Astrocyte (in vitro differentiated cells and primary cell): ENCODE results near the gene MEGF8.

Source experiments
- CTCF ChIP-seq: IDR thresholded peaks from 2 replicates; pipeline ENCODE4 v1.5.1; 2011; ENCODE audit warnings: low read depth, mild to moderate bottlenecking, inconsistent platforms, low read length, moderate library complexity; ENCODE audit not compliant: insufficient read depth
- EZH2 ChIP-seq: IDR thresholded peaks from 2 replicates; pipeline ENCODE4 v1.6.1; 2012; ENCODE audit warnings: mild to moderate bottlenecking, low read length, inconsistent platforms; ENCODE audit not compliant: insufficient read depth

GRCh38 chr19:42355896-42356295 lies 30.5 kb downstream of the MEGF8 start:
- no peak for TF ChIP-seq CTCF
- no peak for TF ChIP-seq EZH2
